ENCODE results near the gene PDGFRA.
"Not testable (repeated sequence)": the region's sequence is repeated elsewhere in the genome, so short reads cannot be mapped to it uniquely, and the experiment has no call there.

The PDGFRA gene

DNA sequence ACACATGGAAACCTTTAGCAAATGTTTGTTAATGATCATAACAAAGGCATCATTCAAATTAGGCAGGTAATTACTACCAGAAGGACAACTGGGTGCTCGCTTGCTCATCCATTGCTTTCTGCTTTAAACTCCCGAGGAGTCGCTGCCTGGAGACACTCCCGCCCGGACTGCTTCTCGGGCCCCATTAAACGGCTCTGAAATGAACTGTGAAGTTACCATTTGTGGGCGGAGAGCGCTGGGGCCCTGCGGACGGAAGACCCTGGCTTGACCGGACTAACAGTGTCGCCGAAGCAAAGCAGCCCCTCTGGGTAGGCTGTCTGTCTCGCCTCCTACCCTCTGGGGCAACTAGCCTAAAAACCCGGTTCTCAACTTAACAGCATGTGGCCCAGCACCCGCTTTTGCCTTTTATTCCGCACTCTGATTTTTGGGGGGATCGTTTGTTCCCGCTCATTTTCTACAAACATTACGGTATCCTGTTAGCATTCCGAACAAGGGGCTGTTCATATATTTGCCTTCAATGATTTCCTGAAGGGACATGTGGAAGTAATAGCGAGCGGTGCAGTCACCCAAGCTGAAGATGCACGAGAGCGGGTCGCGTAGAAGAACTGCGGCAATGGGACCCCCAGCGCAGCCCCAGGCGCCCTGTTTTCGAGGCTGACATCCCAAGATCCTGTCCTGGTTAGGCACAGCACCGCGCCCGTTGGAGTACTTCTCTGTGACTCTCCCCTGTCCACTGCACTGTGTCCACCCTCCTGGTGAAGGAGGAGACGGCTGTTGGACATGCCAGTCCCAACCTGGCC is 1.6 kb upstream of the PDGFRA start:
- DNase-seq (ENCODE audit: low spot score) = no peak

DNA sequence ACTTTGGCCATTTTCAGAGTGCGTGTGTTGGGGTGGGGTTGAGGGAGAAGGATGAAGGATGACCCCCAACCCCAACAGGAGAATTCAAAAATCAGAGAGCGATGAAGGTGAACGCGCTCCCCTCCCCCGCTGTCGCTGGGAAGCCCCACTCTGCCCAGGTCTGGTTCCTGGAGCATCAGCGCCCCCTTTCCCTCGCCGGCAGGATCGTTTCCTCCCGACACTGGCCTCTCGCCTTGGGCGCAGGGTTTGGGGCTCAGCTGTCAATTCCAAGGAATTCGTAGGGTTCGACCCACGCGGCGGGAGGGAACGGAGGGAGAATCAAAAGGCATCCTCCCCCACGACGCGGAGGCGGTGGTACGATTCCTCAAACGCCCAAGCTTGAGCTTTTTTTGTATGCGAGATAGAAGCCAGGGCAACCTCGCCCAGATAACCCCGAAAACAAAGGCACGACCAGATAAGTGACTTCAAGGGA is 1.0 kb upstream of the PDGFRA start:
- DNase-seq (ENCODE audit: low spot score) = no peak

DNA sequence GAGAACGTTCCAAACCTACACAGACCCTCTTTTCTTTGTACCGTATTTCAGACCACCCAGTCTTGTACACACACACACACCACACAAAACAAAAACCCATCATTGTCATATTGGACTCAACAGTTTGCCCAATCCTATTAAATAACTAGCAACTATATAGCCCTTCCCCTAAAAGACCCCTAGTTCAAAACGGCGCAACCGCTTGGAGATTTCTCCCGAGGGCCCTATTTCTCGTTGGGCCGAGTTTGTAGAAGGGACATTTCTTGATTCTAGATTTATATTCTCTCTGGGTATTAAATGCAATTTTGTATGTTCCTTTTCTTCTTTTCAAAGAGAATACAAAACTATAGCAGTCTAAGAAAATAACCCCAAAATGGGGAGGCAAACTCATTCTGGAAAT is 547 bp upstream of the PDGFRA start:
- DNase-seq (ENCODE audit: low spot score) = no peak

DNA sequence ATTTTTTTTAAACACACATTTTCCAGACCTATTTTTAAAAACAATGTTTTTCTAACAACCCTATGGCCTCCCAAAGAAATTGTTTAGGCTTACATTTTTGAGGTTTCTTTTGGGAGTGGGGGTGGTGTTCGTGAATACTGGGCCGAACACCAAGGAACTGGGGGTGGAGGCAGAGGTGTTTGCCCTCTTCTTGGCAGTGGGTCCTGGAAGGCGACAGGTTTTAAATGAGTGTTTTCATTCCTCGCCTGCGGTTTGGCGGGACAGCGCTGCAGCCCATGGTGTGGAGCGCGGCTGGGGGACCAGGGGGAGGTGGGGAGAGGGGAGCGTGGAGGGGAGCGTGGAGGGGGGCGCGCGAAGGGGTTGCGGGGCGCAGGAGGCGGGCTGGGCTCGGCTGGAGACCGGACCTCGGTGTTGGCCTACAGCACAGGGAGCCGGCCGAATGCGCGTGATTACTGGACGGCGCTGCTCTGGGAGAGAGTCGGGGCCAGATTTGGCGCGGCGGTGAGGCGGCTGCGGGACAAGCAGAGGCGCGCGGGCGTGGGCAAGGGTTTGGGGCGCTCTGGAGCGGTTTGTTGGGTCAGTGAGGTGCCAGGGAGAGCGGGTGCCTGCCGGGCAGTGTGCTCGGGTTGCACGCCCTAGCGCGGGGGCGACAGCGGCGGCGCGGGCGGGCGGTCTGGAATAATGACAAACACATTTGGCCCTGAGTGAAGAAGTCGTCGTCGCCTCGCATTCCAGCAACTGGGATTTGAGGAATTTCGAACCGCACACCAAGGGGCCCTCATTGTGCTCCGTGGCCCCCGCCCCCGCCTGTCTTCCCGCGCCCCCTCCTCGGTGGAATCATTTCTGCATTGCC is 764 bp downstream of the PDGFRA start:
- no peak for DNase-seq (ENCODE audit: low spot score)

- no peak for DNase-seq (ENCODE audit: low spot score)
Observed at GRCh38 chr4:54230484-54231418, 1.7 kb downstream of the PDGFRA start.

- DNase-seq (ENCODE audit: low spot score) = no peak
Observed at GRCh38 chr4:54231419-54231767, 2.3 kb downstream of the PDGFRA start.

DNA sequence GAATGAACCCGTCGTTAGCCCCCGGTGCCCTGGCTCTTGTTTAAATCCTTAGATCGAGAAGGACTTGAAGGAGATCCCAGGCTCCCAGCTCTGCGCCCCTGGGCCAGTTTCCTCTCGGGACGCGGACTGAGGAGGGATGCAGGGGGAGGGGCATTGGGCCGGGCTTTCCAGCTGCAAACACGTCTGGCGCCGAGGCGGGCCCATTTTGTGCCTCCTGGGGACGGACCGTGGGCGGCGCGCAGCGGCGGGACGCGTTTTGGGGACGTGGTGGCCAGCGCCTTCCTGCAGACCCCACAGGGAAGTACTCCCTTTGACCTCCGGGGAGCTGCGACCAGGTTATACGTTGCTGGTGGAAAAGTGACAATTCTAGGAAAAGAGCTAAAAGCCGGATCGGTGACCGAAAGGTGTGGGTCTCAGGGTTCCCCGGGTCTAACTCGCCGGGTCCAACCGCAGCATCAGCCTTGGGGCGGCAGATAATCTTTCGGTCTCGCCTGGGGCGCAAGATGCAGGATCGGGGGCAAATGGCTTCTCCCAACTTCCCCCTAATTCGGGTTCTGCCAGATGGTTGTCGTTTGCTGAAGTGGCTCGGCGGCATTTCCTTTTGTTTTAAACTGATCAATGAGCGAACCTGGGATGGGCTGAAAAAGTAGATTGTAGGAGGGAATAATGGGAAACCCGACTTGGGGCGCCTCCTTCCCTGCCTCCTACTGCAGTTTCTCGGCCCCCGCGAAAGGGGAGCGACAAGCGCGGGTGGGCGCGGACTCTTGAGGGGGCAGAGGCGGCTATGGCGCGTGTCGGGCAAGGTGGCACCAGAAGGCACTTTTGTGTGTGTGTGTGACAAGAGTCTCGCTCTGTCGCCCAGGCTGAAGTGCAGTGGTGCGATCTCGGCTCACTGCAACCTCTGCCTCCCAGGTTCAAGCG is 2.9 kb downstream of the PDGFRA start:
- DNase-seq (ENCODE audit: low spot score) = no peak

DNA sequence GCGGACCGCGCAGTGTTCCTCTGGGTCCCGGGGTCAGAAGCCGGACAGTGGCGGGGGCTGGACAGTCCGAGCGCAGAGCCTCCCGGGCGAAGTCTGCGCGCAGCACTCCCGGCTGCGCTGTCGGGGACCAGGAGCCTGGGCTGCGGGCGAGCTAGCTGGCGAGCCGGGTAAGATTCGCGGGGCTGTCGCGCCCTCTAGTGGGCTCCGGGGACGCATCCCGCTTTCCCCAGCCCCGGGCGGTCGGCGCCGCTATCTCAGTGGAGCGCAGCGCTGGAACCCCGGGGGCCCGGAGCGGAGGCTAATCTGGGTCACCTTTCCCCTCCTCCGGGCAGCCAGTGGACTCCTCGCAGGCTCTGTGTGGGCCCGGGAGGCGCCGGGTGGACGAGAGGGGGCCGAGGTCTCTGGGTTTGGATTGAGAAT is 4.2 kb downstream of the PDGFRA start:
- peak; percentile 42 for DNase-seq (ENCODE audit: low spot score)

DNA sequence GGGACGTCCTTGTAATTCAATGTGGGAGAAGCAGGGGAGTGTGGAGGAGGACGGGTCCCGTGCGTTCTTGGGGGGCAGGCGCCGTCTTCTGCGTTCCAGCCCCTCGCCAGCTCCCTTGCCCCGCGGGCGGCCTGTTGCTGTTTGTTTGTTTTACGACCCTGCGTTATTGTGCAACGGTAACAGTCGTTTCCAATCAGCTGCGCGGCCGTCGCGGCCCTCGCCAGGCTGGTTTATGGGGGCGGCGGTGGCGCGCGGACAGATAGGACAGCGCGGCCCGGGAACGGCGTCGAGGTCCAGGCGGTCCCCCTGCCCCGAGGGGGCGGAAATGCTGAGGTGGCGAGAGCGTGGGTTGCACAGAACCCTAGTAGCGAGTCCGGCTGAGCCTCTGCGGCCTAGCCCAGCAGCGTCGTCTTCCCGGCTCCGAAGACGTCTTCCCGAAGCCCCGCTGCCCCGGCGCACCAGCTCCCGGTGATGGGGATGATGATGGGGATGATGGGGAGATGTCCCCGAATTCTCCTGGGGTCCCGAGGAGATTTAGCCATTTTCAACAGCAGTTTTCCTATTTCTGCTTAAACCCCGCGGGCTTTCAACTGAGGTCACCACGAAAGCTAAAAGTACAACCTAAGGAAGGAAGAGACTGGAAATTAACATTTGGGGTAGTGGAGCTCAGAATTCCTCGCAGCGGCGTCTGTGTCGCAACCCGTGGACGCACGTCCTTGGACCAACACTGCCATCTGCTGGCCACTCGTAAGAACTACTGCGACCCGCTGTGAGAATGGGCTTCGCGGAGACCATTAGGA is 4.8 kb downstream of the PDGFRA start:
- DNase-seq (ENCODE audit: low spot score) = peak; percentile 62

- no peak for DNase-seq (ENCODE audit: low spot score)
Observed at GRCh38 chr4:54234497-54235205, 5.6 kb downstream of the PDGFRA start.

GRCh38 chr4:54236316-54236715 is 7.2 kb downstream of the PDGFRA start:
- not testable (repeated sequence) for DNase-seq (ENCODE audit: low spot score)

DNA sequence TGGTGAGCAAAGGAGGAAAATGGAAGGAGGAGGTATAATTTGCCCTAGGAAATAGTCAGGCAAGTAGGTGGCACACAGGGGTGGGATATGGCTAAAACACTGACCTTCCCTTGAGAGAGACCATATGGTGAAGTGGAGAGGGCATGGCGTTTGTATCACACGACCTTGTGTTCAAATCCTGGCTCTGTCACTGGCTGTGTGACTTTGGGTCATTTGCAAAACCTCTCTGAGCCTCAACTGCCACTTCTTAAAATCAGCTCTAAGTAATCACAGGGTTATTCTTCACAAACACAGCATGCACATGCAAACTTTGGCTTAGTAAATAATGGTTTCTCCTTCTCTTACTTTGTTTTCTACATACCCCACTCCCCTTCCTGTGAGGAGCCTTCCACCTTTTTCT is 8.7 kb downstream of the PDGFRA start:
- DNase-seq (ENCODE audit: low spot score) = no peak

- no peak for DNase-seq (ENCODE audit: low spot score)
Observed at GRCh38 chr4:54238389-54238788, 9.3 kb downstream of the PDGFRA start.

DNA sequence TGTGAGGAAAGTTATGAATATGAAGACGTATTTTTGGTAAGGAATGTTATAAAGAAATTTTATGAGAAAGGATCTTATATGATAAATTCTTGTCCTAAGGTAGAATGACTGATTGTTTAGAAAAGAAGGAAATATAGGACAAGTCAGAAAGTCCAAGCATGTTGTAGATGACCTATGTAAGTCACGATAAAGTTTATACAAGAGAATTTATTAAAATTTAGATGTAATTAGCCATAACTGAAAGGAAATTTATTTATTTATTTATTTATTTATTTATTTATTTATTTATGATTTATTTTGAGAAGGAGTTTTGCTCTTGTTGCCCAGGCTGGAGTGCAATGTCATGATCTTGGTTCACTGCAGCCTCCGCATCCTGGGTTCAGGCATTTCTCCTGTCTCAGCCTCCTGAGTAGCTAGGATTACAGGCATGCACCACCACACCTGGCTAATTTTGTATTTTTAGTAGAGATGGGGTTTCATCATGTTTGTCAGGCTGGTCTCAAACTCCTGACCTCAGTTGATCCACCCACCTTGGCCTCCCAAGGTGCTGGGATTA is 12.3 kb downstream of the PDGFRA start:
- not testable (repeated sequence) for DNase-seq (ENCODE audit: low spot score)

GRCh38 chr4:54243541-54243940 is 14.4 kb downstream of the PDGFRA start:
- not testable (repeated sequence) for DNase-seq (ENCODE audit: low spot score)

DNA sequence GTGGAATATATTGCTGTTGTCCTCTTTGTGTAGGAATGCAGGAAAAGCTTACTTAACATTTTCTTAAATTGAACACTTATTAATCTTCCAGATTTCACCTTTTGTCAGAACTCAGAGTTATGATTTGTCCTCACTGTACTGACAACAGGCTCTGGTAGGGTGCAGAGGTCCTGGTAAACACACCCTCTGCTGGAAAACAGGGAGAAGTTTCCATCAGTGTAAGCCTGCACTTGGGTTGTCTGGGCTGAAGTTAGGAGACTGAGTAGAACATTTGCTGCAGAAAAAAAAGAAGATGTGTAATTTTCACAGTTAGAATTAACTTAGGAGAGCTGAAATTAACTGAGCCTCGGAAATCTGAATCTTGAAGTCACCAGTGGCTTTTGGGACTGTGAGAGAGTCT is 23.2 kb downstream of the PDGFRA start:
- not testable (repeated sequence) for DNase-seq (ENCODE audit: low spot score)

GRCh38 chr4:54254116-54254914 is 25.2 kb downstream of the PDGFRA start:
- DNase-seq (ENCODE audit: low spot score) = no peak

GRCh38 chr4:54254915-54255246 is 25.8 kb downstream of the PDGFRA start:
- no peak for DNase-seq (ENCODE audit: low spot score)
